GM06990 (cell line): ENCODE results near the gene MYH6.

Experiments
- DNase-seq: peaks from one replicate; pipeline ENCODE4 v3.0.0-alpha.2; 2011; ENCODE audit not compliant: insufficient read length; ENCODE audit errors: extremely low read depth
- H3K27me3 ChIP-seq: replicated peaks from 2 replicates; pipeline ENCODE4 v1.6.0; 2011; ENCODE audit warnings: low read length; ENCODE audit not compliant: control insufficient read depth, insufficient read depth
- H3K36me3 ChIP-seq: 2 replicates; pipeline ENCODE4 v1.5.1; 2011; ENCODE audit warnings: low read length; ENCODE audit not compliant: control insufficient read depth, insufficient read depth
- H3K4me3 ChIP-seq: replicated peaks from 2 replicates; pipeline ENCODE4 v1.5.1; 2011; ENCODE audit warnings: low read depth, mild to moderate bottlenecking, control low read depth, low read length
- CTCF ChIP-seq: IDR thresholded peaks from 2 replicates; pipeline ENCODE4 v1.5.1; 2011; ENCODE audit warnings: low read length, control low read depth, mild to moderate bottlenecking, inconsistent platforms; ENCODE audit not compliant: insufficient read depth, poor library complexity, severe bottlenecking

The MYH6 gene

GRCh38 chr14:23443411-23443812 lies 35.3 kb upstream of the MYH6 start:
- no peaks in the 10 kb centered on the region for H3K27me3 ChIP-seq
- DNase-seq = no peak
- TF ChIP-seq CTCF = no peak
- no peaks in the 10 kb centered on the region for H3K36me3 ChIP-seq
- H3K4me3 ChIP-seq = no peak overlapping the region

GRCh38 chr14:23442721-23443356 lies 34.8 kb upstream of the MYH6 start:
- TF ChIP-seq CTCF = no peak
- no peak for DNase-seq
- no peaks in the 10 kb centered on the region for H3K36me3 ChIP-seq
- no peaks in the 10 kb centered on the region for H3K27me3 ChIP-seq
- no peak overlapping the region for H3K4me3 ChIP-seq

DNA sequence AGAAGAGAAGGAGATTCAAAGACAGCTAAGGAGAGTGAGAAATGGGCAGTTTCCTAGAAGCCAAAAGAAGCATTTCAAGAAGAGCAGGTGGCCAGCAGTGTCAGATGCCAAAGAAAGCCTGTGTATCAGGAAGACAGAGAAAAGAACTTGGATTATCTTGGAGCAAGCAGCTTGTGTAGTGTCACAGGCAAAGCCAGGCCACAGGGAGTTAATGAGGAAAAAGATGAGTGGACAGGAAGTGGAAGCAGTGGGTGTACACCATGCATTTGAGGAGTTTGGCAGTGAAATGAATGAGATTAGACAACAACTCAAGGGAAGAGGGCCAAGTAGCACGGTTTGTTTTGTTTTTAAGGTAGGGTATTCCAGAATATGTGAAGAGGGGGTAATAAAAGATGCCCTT lies 33.0 kb upstream of the MYH6 start:
- Histone ChIP-seq H3K36me3 (no peaks in the 10 kb centered on the region), H3K27me3 (no peaks in the 10 kb centered on the region), H3K4me3 (no peak overlapping the region)
- no peak for TF ChIP-seq CTCF
- DNase-seq = no peak

GRCh38 chr14:23439107-23439835 lies 31.2 kb upstream of the MYH6 start:
- DNase-seq = no peak

DNA sequence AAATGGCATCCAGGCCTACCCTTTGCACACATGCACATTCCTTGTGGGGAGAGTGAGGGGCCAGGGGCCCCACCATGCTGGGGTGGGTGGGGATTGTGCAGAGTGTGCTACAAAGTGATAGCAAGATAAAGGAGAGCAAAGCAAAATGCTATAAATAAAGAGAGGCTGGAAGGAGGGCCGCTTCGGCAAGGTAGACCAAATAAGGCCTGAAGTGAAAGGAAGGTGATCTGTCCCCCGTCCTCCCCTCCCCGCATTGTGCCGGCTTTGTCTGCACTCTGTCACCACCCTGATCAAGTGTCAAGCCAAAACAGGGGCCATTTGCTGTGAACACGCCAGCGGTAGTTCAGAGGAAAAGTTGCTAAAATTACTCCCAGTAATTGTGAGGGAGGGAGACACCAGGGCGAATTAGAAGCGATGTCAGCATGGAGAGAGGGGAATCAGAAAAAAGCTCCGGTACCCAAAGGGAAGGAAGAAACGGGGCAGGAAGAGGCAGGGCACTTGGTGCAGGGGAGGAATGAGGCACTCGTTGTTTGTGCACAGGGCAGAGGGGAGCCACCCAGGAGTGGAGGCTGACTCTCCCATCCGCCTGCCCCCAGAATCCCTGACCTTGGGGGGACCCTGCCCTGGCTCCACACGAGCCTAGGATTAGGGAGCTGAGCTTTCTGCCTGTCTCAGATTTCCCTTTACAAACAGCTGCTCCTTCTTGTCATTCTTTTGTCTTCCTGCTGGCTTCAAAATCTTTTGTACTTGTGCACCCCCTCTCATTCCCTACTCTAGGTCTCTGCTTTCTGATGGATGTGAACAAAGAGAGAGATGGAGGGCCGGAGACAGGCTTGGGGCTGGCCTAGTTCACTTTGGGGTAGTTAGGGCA lies 30.3 kb upstream of the MYH6 start:
- H3K27me3 ChIP-seq = no peaks in the 10 kb centered on the region; the same call in 1 of the 2 replicates
- no peak for DNase-seq
- H3K4me3 ChIP-seq = no peak overlapping the region
- H3K36me3 ChIP-seq = no peaks in the 10 kb centered on the region
- TF ChIP-seq CTCF = no peak

More at GRCh38 chr14:23439107-23439835, 31.2 kb upstream of the MYH6 start:
- Histone ChIP-seq H3K36me3 (no peaks in the 10 kb centered on the region), H3K27me3 (no peaks in the 10 kb centered on the region), H3K4me3 (no peak overlapping the region)
- TF ChIP-seq CTCF = no peak
